Choroid plexus epithelial cell (primary cell): Measurements from ENCODE around the gene CNOT8.
"Not testable (repeated sequence)": the region's sequence is repeated elsewhere in the genome, so short reads cannot be mapped to it uniquely, and the experiment has no call there.

ENCODE experiments used
- DNase-seq: peaks from one replicate; pipeline ENCODE4 v3.0.0-alpha.2; 2010; ENCODE audit warnings: low read depth
- H3K4me3 ChIP-seq: 2 replicates; pipeline ENCODE4 v1.5.1; 2011; ENCODE audit warnings: low read depth, mild to moderate bottlenecking, control low read depth, low read length, moderate library complexity
- CTCF ChIP-seq: conservative IDR thresholded peaks from 2 replicates; pipeline ENCODE4 v1.5.1; 2011; ENCODE audit warnings: low read depth, mild to moderate bottlenecking, control low read depth, inconsistent platforms, low read length, moderate library complexity

CNOT8 gene

GRCh38 chr5:154896562-154897165 is 38.2 kb downstream of the CNOT8 start:
- no peak for DNase-seq
- no peak overlapping the region for H3K4me3 ChIP-seq
- no peak for TF ChIP-seq CTCF

GRCh38 chr5:154898210-154898609 is 39.8 kb downstream of the CNOT8 start:
- no peak overlapping the region for H3K4me3 ChIP-seq
- DNase-seq: no peak
- TF ChIP-seq CTCF: no peak

GRCh38 chr5:154899151-154899816 is 40.9 kb downstream of the CNOT8 start:
- H3K4me3 ChIP-seq: no peak overlapping the region
- DNase-seq: peak; percentile 22
- no peak for TF ChIP-seq CTCF

- H3K4me3 ChIP-seq: no peak overlapping the region
- no peak for DNase-seq
- TF ChIP-seq CTCF: no peak
Observed at GRCh38 chr5:154900066-154900465, 41.6 kb downstream of the CNOT8 start.

GRCh38 chr5:154901276-154901675 is 42.8 kb downstream of the CNOT8 start:
- DNase-seq: peak; percentile 76
- no peak for TF ChIP-seq CTCF

GRCh38 chr5:154901913-154902312 is 43.5 kb downstream of the CNOT8 start:
- TF ChIP-seq CTCF: no peak
- DNase-seq: no peak
- no peak overlapping the region for H3K4me3 ChIP-seq

More at GRCh38 chr5:154901276-154901675, 42.8 kb downstream of the CNOT8 start:
- no peak overlapping the region for H3K4me3 ChIP-seq

GRCh38 chr5:154905601-154906000 is 47.2 kb downstream of the CNOT8 start:
- H3K4me3 ChIP-seq, DNase-seq: not testable (repeated sequence)
